Stimulated activated CD4-positive, alpha-beta T cell treated with anti-CD3 and anti-CD28 coated beads, Interleukin-12 subunit alpha, Interleukin-12 subunit beta, amount 100 ng/mL, for 4 hours (primary cell): Measurements from ENCODE around the gene SCN4B.

Source experiments
- DNase-seq: peaks from one replicate; pipeline ENCODE4 v3.0.0-alpha.2; 2020

Gene SCN4B

GRCh38 chr11:118095967-118096367 lies 56.7 kb downstream of the SCN4B start:
- no peak for DNase-seq

DNA sequence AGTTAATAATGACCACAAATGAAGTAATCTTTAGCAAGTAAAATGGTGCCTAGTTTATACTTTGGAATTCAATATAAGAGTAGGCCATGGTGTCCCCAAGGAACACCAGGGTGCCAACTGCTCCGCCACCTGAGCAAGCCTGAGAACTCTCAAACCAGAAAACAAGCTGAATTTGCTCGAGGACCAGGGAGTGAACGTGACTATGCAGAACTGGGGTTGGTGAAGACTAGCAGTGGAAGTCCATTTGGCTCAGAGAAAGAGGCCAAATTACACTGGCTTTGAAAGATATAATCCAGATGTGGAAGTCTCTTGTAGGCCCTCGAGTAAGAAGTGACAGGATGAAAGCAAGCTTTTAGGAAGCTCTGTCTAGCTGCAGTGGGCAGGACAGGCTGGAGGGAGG lies 57.1 kb downstream of the SCN4B start:
- DNase-seq, result no peak

DNA sequence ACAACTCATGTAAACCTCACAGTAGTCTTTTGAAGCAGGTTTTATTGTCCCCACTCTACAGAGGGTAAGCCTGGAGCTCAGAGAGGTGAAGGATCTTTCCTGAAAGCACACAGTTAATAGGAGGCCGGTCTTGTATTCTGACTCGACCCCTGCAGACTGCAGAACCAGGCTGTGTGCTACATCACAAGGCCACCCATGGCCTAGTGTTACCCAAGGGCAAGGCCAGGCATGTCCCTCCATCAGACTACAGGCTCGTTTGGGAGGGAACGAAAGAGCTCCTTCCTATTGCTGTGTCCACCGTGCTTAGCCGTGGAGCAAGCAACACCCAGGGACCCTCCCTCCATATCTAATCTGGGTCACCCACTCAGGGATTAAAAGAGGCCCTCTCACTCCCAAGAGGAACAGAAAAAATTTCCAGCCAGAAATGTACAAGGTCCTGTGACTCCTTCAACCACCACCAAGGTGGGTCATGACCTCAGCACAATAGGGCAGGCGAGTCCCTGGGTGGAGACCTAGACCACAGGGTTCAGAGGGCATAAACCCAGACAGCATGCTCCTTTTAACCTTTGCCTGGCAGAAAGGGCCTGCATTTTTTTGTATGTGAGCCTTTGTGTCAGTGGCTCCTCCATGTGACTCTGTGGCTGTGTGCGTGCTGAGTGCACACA lies 59.6 kb downstream of the SCN4B start:
- no peak for DNase-seq

DNA sequence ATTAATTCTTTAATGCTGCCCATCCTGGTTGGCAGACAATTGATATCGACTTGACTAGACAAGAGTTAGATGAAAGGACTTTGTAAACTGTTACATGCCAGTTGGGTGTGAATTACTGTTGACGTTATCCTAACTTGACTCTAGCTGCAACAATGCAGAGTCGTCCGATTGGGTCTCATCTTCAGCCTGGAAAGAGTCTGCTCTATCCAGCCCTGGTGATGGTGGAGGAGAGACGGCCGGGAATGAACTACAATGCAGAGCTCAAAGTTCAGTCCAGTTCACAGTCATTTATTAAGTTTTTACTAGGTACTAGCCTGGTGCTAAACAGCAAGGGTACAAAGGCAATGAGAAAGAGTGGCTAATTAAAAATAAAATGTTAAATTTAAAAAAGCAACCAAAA lies 60.9 kb downstream of the SCN4B start:
- no peak for DNase-seq

DNA sequence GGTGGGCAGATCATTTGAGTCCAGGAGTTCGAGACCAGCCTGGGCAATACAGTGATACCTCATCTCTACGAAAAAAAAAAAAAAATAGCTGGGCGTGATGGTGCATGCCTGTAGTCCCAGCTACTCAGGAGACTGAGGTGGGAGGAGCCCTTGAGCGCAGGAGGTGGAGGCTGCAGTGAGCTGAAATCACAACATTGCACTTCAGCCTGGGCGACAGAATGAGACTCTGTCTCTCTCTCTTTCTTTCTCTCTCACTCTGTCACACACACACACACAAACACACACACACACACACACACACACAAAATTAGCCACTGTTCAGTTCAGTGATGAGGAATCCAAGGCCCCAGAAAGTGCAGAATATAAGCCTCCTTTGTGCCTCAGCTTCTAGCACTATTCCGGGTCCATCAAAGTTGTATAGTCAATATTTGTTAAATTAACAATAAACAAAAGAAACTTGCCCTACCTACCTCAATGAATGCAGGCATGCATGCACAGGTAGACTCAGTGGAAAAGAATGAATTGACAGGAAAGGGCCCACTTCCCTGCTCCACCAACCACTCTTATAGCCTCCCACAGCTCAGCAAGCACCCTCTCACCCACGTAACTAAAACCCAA lies 62.0 kb downstream of the SCN4B start:
- DNase-seq, result no peak

DNA sequence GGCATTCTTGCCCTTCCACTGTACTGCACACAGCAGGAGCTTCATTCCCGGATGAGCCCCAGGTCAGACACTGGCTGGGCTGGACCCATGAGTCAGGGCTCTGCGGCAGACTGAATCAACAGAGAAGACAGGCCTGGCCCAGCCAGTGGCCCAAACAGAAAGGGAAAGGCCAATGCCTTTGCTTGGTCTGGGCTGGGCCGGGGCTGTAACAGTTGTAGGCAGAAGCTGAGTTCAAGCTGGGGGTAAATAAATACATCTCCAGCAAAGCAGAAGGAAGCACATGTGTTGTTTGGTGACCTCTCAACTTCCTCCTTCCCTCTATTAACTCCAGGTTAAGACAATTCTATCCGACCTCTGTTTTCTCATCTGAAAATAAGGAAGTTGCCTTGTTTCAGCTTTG lies 64.1 kb downstream of the SCN4B start:
- DNase-seq, result no peak

- DNase-seq, result no peak
These were observed 64.7 kb downstream of the SCN4B start for GRCh38 chr11:118087931-118088330.

GRCh38 chr11:118086913-118087768 lies 65.5 kb downstream of the SCN4B start, which contains the start of gene SMIM35:
TSS of gene SMIM35 (minus strand) at chr11:118086963. CDS start at chr11:118086757, 206 bp downstream.
- DNase-seq, result no peak

- DNase-seq, result no peak
These were observed 68.0 kb downstream of the SCN4B start for GRCh38 chr11:118084656-118085055.

GRCh38 chr11:118084247-118084646 lies 68.4 kb downstream of the SCN4B start:
- DNase-seq, result no peak
